Right hindlimb (tissue), 1 donor: ENCODE data around the gene OTOG.
"Not testable (repeated sequence)": the region's sequence is repeated elsewhere in the genome, so short reads cannot be mapped to it uniquely, and the experiment has no call there.

Experiments used
- DNase-seq: peaks from one replicate; pipeline ENCODE4 v3.0.0-alpha.2; 2018

Gene OTOG

GRCh38 chr11:17606233-17607082, 59.4 kb downstream of the OTOG start:
- no peak for DNase-seq

- no peak for DNase-seq
Measured at GRCh38 chr11:17607083-17607429, 60.0 kb downstream of the OTOG start.

GRCh38 chr11:17607591-17608570, 60.8 kb downstream of the OTOG start:
- DNase-seq: no peak

GRCh38 chr11:17608821-17609220, 61.8 kb downstream of the OTOG start:
- no peak for DNase-seq

GRCh38 chr11:17609291-17610084, 62.4 kb downstream of the OTOG start:
- DNase-seq: no peak

GRCh38 chr11:17610085-17610894, 63.2 kb downstream of the OTOG start:
- no peak for DNase-seq

GRCh38 chr11:17611049-17611448, 64.0 kb downstream of the OTOG start:
- no peak for DNase-seq

- no peak for DNase-seq
Measured at GRCh38 chr11:17611503-17612220, 64.6 kb downstream of the OTOG start.

GRCh38 chr11:17612221-17613188, 65.4 kb downstream of the OTOG start:
- DNase-seq: no peak

GRCh38 chr11:17613428-17613962, 66.4 kb downstream of the OTOG start:
- no peak for DNase-seq

- DNase-seq: no peak
Measured at GRCh38 chr11:17613983-17614382, 66.9 kb downstream of the OTOG start.

- DNase-seq: not testable (repeated sequence)
Measured at GRCh38 chr11:17622711-17623110, 75.7 kb downstream of the OTOG start.

GRCh38 chr11:17629113-17629512, 82.1 kb downstream of the OTOG start:
- DNase-seq: no peak

GRCh38 chr11:17630936-17631335, 83.9 kb downstream of the OTOG start:
- DNase-seq: no peak

- DNase-seq: no peak
Measured at GRCh38 chr11:17631702-17632365, 84.8 kb downstream of the OTOG start.

- DNase-seq: no peak
Measured at GRCh38 chr11:17633279-17633986, 86.4 kb downstream of the OTOG start.

GRCh38 chr11:17633987-17634775, 87.1 kb downstream of the OTOG start:
- no peak for DNase-seq
